Measurements from ENCODE around the gene RMDN2. TPM values are rescaled to one million over a fixed set of nuclear protein-coding genes. Genes with fewer than 3 reads are reported as not detected.

RMDN2 gene
- total RNA-seq, 1 donor = 9.6 TPM

DNA sequence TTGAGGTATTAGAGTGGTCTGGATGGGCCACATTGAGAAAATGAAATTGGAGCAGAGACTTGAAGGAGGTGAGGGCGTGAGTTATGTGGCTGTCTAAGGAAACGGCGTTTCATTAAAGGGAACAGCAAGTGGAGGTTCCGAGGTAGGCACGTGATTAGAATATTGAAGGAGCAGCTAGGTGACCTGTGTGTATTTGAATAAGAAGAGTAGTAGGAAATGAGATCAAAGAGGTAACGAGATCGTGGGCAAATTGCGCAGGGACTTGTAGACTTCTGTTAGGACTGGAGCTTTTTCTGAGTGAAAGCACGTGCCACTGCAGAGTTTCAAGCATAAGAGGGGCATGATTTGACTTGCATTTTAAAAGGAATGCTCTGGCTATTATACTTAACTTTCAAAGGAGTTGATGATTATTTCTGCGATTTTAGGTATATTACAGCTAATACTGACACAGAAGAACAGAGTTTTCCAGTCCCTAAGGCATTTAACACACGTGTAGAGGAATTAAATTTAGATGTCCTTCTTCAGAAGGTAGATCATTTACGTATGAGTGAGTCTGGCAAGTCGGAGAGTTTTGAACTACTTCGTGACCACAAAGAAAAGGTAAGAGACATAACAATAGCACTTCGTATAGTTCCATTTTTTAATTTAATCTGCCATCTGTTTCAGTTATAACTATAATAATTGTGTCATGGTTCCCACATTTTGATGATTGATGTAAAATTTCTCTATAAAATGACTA lies 48.7 kb downstream of the RMDN2 start:
- DNase-seq (ENCODE audit: low read depth) = no peak
- TF ChIP-seq, protein P1, sequence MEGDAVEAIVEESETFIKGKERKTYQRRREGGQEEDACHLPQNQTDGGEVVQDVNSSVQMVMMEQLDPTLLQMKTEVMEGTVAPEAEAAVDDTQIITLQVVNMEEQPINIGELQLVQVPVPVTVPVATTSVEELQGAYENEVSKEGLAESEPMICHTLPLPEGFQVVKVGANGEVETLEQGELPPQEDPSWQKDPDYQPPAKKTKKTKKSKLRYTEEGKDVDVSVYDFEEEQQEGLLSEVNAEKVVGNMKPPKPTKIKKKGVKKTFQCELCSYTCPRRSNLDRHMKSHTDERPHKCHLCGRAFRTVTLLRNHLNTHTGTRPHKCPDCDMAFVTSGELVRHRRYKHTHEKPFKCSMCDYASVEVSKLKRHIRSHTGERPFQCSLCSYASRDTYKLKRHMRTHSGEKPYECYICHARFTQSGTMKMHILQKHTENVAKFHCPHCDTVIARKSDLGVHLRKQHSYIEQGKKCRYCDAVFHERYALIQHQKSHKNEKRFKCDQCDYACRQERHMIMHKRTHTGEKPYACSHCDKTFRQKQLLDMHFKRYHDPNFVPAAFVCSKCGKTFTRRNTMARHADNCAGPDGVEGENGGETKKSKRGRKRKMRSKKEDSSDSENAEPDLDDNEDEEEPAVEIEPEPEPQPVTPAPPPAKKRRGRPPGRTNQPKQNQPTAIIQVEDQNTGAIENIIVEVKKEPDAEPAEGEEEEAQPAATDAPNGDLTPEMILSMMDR (IDR thresholded peaks at IDR 0.05; ENCODE audit: insufficient read depth, low read length) = no peak
- no peak overlapping the region for H3K4me3 ChIP-seq (ENCODE audit: low read depth, low read length)

- no peak overlapping the region for H3K4me3 ChIP-seq (ENCODE audit: low read depth, low read length)
- no peak for DNase-seq (ENCODE audit: low read depth)
- TF ChIP-seq, protein P1 (IDR thresholded peaks at IDR 0.05; ENCODE audit: insufficient read depth, low read length) = no peak
These were observed 50.7 kb downstream of the RMDN2 start for GRCh38 chr2:37975808-37976207.

DNA sequence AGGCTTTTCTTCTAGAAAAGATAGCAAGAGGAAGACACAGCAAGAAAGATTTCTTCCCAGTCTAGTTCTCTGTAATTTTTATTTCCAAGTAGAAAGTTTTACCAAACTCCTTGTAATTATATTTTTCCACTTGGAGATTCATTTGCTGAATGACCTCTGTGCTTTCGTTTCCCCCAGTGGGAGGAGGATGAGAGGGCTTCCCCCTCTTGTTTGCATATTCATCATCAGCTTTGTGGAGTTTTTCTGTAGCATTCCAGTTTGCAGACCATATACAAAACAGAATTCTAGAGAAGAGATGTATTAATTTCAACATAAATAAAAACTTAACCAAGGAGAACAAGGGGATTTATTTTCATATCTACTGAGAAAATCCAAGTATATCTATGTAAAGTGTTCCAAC lies 51.3 kb downstream of the RMDN2 start:
- TF ChIP-seq, protein P1 (IDR thresholded peaks at IDR 0.05; ENCODE audit: insufficient read depth, low read length) = no peak
- no peak for DNase-seq (ENCODE audit: low read depth)
- no peak overlapping the region for H3K4me3 ChIP-seq (ENCODE audit: low read depth, low read length)

- peak overlapping the region; percentile 39 for H3K4me3 ChIP-seq (ENCODE audit: low read depth, low read length)
- DNase-seq (ENCODE audit: low read depth) = peak; percentile 85
- TF ChIP-seq, protein P1 (IDR thresholded peaks at IDR 0.05; ENCODE audit: insufficient read depth, low read length) = peak; percentile 72
These were observed 57.1 kb downstream of the RMDN2 start for GRCh38 chr2:37982147-37982582.

- DNase-seq (ENCODE audit: low read depth) = no peak
- no peak overlapping the region for H3K4me3 ChIP-seq (ENCODE audit: low read depth, low read length)
- TF ChIP-seq, protein P1 (IDR thresholded peaks at IDR 0.05; ENCODE audit: insufficient read depth, low read length) = no peak
These were observed 57.8 kb downstream of the RMDN2 start for GRCh38 chr2:37982847-37983246.

DNA sequence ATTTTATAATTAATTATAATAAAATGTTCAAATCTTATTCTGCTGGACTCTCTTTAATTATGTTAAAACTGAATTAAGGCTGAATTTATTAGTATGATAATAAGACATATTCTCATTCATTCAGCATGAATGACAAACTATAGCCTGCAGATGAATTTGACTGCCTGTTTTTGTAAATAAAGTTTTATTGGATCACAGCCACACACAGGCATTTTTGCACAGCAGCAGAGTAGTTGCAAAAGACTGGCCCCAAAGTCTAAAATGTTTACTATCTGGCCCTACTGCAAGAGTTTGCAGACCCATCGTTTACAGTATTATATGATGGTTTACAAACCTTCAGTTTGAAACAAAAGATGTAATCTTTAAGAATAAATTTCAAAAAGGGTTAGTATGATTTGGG lies 58.6 kb downstream of the RMDN2 start:
- TF ChIP-seq, protein P1 (IDR thresholded peaks at IDR 0.05; ENCODE audit: insufficient read depth, low read length) = no peak
- no peak for DNase-seq (ENCODE audit: low read depth)
- H3K4me3 ChIP-seq (ENCODE audit: low read depth, low read length) = no peak overlapping the region

DNA sequence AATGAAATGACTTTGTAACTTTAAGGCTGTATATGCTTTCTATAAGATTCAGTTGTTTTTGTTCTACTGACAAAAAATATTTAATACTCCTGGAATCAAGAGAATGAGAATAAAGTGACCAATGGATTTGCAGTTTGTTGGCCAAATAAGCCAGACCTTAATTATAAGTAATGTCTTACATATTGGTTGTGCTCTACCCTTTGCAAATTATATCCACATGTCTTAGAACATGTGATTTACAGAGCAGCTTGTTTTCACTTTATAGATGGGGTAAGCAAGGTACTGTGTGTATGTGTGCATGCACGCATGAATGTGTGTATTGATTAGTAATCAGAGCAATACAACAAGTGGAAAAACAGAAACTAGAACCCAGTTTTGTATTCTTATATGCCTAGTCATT lies 59.1 kb downstream of the RMDN2 start:
- TF ChIP-seq, protein P1 (IDR thresholded peaks at IDR 0.05; ENCODE audit: insufficient read depth, low read length) = no peak
- peak; percentile 4 for DNase-seq (ENCODE audit: low read depth)
- no peak overlapping the region for H3K4me3 ChIP-seq (ENCODE audit: low read depth, low read length)
